GM10847 (cell line): ENCODE measurements around the gene VEGFB.

Experiments used
- POLR2A ChIP-seq: IDR thresholded peaks from 2 replicates; pipeline ENCODE4 v1.6.1; 2011; ENCODE audit not compliant: insufficient read length; ENCODE audit errors: extremely low read depth

The VEGFB gene

GRCh38 chr11:64224891-64225607, 9.3 kb upstream of the VEGFB start:
- TF ChIP-seq POLR2A = no peak

GRCh38 chr11:64225608-64226506, 8.5 kb upstream of the VEGFB start, which contains the start of the genes NUDT22 and TRPT1:
Gene NUDT22, plus strand, starts transcription at chr11:64226274. Its CDS starts 379 bp downstream, at chr11:64226653.
Gene TRPT1, minus strand, starts transcription at chr11:64226186. Its CDS starts 326 bp downstream, at chr11:64225860.
- TF ChIP-seq POLR2A = peak; percentile 80

GRCh38 chr11:64226507-64227051, 7.8 kb upstream of the VEGFB start:
- peak; percentile 43 for TF ChIP-seq POLR2A

GRCh38 chr11:64227405-64227956, 6.9 kb upstream of the VEGFB start:
- no peak for TF ChIP-seq POLR2A

GRCh38 chr11:64229090-64229743, 5.2 kb upstream of the VEGFB start:
- TF ChIP-seq POLR2A = no peak

- TF ChIP-seq POLR2A = no peak
Measured at GRCh38 chr11:64229744-64230170, 4.6 kb upstream of the VEGFB start.

- TF ChIP-seq POLR2A = peak; percentile 57
Measured at GRCh38 chr11:64230171-64230984, 4.0 kb upstream of the VEGFB start, which contains the start of gene DNAJC4. Gene DNAJC4, plus strand, starts transcription at chr11:64230548. Its CDS starts 307 bp downstream, at chr11:64230855.

- no peak for TF ChIP-seq POLR2A
Measured at GRCh38 chr11:64230985-64231365, 3.4 kb upstream of the VEGFB start.

GRCh38 chr11:64231546-64231945, 2.8 kb upstream of the VEGFB start:
- TF ChIP-seq POLR2A = no peak

- TF ChIP-seq POLR2A = no peak
Measured at GRCh38 chr11:64232182-64232966, 2.0 kb upstream of the VEGFB start.

GRCh38 chr11:64232967-64233315, 1.4 kb upstream of the VEGFB start:
- TF ChIP-seq POLR2A = no peak

GRCh38 chr11:64234647-64235379, 429 bp downstream of the VEGFB start:
- TF ChIP-seq POLR2A = no peak
